Measurements from ENCODE around the gene KCNQ4.
A peak's percentile ranks its signal among the peaks of the same experiment; 100 is the strongest.

KCNQ4 gene

DNA sequence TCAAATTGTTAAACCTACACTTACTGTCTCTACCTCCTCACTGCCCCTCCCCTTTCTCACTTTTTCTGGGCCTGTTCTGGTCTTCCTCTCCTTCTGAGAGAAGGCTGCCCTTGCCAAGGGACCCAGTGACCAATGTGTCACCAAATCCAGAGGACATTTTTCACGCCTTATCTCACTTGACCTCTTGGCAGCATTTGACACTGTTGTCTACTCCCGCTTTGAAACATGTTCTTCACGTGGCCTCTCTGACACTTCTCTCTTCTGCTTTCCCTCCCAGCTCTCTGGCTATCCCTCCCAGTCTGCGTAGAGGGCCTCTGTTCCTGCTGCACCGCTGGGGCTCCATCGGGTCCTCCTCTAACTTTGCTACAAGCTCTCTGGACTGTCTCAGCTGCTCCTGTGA is 25.3 kb downstream of the KCNQ4 start:
- no peak overlapping the region for H3K27ac ChIP-seq (ENCODE audit: low read depth, low read length)
- peaks cover 23% of the 10 kb centered on the region for H3K4me1 ChIP-seq (ENCODE audit: control insufficient read depth, low read length)
- no peaks in the 10 kb centered on the region for H3F3A ChIP-seq (ENCODE audit: control insufficient read depth, insufficient read depth)
- H3K36me3 ChIP-seq (ENCODE audit: control insufficient read depth, low read length), result no peaks in the 10 kb centered on the region
- H3K9me3 ChIP-seq (ENCODE audit: control insufficient read depth, insufficient read depth, low read length), result no peaks in the 10 kb centered on the region
- H3K4me2 ChIP-seq (ENCODE audit: low read length), result peak overlapping the region; percentile 45; the same call in 1 of the 2 replicates
- H3K4me3 ChIP-seq (ENCODE audit: low read length), result no peak overlapping the region
- H3K27me3 ChIP-seq (ENCODE audit: control insufficient read depth, low read length), result peaks cover 28% of the 10 kb centered on the region
- no peaks in the 10 kb centered on the region for H3K79me2 ChIP-seq (ENCODE audit: control insufficient read depth, low read length)
- TF ChIP-seq, protein P1, sequence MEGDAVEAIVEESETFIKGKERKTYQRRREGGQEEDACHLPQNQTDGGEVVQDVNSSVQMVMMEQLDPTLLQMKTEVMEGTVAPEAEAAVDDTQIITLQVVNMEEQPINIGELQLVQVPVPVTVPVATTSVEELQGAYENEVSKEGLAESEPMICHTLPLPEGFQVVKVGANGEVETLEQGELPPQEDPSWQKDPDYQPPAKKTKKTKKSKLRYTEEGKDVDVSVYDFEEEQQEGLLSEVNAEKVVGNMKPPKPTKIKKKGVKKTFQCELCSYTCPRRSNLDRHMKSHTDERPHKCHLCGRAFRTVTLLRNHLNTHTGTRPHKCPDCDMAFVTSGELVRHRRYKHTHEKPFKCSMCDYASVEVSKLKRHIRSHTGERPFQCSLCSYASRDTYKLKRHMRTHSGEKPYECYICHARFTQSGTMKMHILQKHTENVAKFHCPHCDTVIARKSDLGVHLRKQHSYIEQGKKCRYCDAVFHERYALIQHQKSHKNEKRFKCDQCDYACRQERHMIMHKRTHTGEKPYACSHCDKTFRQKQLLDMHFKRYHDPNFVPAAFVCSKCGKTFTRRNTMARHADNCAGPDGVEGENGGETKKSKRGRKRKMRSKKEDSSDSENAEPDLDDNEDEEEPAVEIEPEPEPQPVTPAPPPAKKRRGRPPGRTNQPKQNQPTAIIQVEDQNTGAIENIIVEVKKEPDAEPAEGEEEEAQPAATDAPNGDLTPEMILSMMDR (IDR thresholded peaks at IDR 0.05; ENCODE audit: low read depth, low read length, poor library complexity, severe bottlenecking), result no peak
- no peak for TF ChIP-seq EZH2phosphoT487 (IDR thresholded peaks at IDR 0.05; ENCODE audit: borderline replicate concordance, low read length)
- no peaks in the 10 kb centered on the region for H3K9me2 ChIP-seq (replicated peaks; ENCODE audit: control insufficient read depth, low read length)
- no peaks in the 10 kb centered on the region for H4K20me1 ChIP-seq (ENCODE audit: control insufficient read depth, insufficient read depth, low read depth, low read length)

DNA sequence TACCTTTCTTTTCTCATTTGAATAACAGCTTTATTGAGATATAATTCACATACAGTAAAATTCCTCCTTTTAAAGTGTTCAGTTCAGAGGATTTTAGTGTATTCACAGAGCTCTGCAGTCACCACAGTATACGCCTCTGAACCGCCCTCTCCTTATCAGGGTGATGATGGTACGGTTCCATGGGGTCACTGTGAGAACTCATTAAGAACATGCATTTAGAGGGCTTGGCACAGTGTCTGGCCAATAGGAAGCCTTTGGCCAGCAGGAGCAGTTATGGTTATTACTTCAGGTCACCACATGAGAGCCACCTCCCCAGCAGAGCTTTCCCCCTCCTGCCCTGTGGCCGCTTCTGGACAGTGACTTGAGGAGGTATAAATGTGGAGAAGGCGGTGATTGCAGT is 27.3 kb downstream of the KCNQ4 start:
- Histone ChIP-seq H3K27me3 (ENCODE audit: control insufficient read depth, low read length) (peaks cover 26% of the 10 kb centered on the region), H3K4me3 (ENCODE audit: low read length) (no peak overlapping the region), H3K9me3 (ENCODE audit: control insufficient read depth, insufficient read depth, low read length) (no peaks in the 10 kb centered on the region)

DNA sequence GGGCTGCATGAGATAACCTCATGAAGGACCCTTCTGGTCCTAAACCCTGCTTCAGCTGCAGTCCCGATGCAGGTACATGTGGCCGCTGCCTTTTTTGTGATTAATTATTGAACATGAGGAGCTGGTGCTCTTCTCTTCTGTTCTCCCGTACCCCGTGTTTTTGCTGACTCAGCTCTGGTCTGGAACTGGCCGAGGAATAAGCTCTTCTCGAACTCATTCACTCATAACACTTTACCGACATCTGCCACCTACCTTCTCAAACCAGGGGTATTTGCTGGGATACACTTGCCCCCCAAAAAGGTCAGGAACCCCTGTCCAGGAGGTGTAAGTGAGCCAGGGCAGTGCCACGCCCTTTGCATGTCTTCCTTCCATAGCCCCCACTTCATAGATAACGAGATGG is 31.8 kb downstream of the KCNQ4 start:
- Histone ChIP-seq H4K20me1 (ENCODE audit: control insufficient read depth, insufficient read depth, low read depth, low read length) (no peaks in the 10 kb centered on the region), H3K9me2 (replicated peaks; ENCODE audit: control insufficient read depth, low read length) (no peaks in the 10 kb centered on the region), H3K4me1 (ENCODE audit: control insufficient read depth, low read length) (0 out of 2 replicates have a peak, but pooled peaks cover 7% of the 10 kb centered on the region), H3K27me3 (ENCODE audit: control insufficient read depth, low read length) (peaks cover 33% of the 10 kb centered on the region), H3K9me3 (ENCODE audit: control insufficient read depth, insufficient read depth, low read length) (no peaks in the 10 kb centered on the region), H3K36me3 (ENCODE audit: control insufficient read depth, low read length) (no peaks in the 10 kb centered on the region), H3K4me3 (ENCODE audit: low read length) (no peak overlapping the region), H3K27ac (ENCODE audit: low read depth, low read length) (no peak overlapping the region), H3K4me2 (ENCODE audit: low read length) (no peak overlapping the region), H3F3A (ENCODE audit: control insufficient read depth, insufficient read depth) (no peaks in the 10 kb centered on the region), H3K79me2 (ENCODE audit: control insufficient read depth, low read length) (no peaks in the 10 kb centered on the region)
- TF ChIP-seq, protein P1 (IDR thresholded peaks at IDR 0.05; ENCODE audit: low read depth, low read length, poor library complexity, severe bottlenecking), result no peak
- TF ChIP-seq EZH2phosphoT487 (IDR thresholded peaks at IDR 0.05; ENCODE audit: borderline replicate concordance, low read length), result no peak

More for the DNA sequence above, 27.3 kb downstream of the KCNQ4 start:
- Histone ChIP-seq H3K79me2 (ENCODE audit: control insufficient read depth, low read length) (no peaks in the 10 kb centered on the region), H4K20me1 (ENCODE audit: control insufficient read depth, insufficient read depth, low read depth, low read length) (no peaks in the 10 kb centered on the region), H3K36me3 (ENCODE audit: control insufficient read depth, low read length) (no peaks in the 10 kb centered on the region), H3K27ac (ENCODE audit: low read depth, low read length) (no peak overlapping the region), H3F3A (ENCODE audit: control insufficient read depth, insufficient read depth) (no peaks in the 10 kb centered on the region), H3K4me2 (ENCODE audit: low read length) (no peak overlapping the region), H3K4me1 (ENCODE audit: control insufficient read depth, low read length) (peaks cover 16% of the 10 kb centered on the region), H3K9me2 (replicated peaks; ENCODE audit: control insufficient read depth, low read length) (no peaks in the 10 kb centered on the region)
- TF ChIP-seq, protein P1 (IDR thresholded peaks at IDR 0.05; ENCODE audit: low read depth, low read length, poor library complexity, severe bottlenecking), result no peak
- TF ChIP-seq EZH2phosphoT487 (IDR thresholded peaks at IDR 0.05; ENCODE audit: borderline replicate concordance, low read length), result no peak

Measured in DOHH2 (cell line).